Natural killer cell (primary cell): Measurements from ENCODE around the gene MDK. TPM values are rescaled to one million over a fixed set of nuclear protein-coding genes. Genes with fewer than 3 reads are reported as not detected.

Experiments used
- ATAC-seq, 3 donors: fragments of 150-1000 bp in 2 of 3; fragments of 200-7000 bp in 1 of 3; cut with Tn5 transposase; 1 replicate in 1 of 3; 2 replicates in 2 of 3; pipeline ENCODE4 v1.10.0; 2021; ENCODE audit warnings: mild to moderate bottlenecking in 2 of 3, moderate library complexity in 2 of 3
- DNase-seq, 2 donors: peaks; one replicate each; pipeline versions ENCODE4 v3.0.0 to v3.0.0-alpha.2; 2013 to 2021; ENCODE audit warnings: mixed read lengths in 1 of 2
- H3K27ac ChIP-seq: one replicate; pipeline ENCODE4 v1.5.1; 2013; ENCODE audit warnings: mild to moderate bottlenecking, low read length
- H3K27me3 ChIP-seq: one replicate; pipeline ENCODE4 v1.6.1; 2013; ENCODE audit warnings: low read length; ENCODE audit not compliant: control insufficient read depth, insufficient read depth
- H3K36me3 ChIP-seq: one replicate; pipeline ENCODE4 v1.6.1; 2013; ENCODE audit warnings: low read length; ENCODE audit not compliant: control insufficient read depth, insufficient read depth
- H3K4me1 ChIP-seq: one replicate; pipeline ENCODE4 v1.6.1; 2013; ENCODE audit warnings: low read length; ENCODE audit not compliant: control insufficient read depth, insufficient read depth
- H3K4me3 ChIP-seq: one replicate; pipeline ENCODE4 v1.5.1; 2013; ENCODE audit warnings: low read length
- H3K9me3 ChIP-seq: one replicate; pipeline ENCODE4 v1.6.1; 2013; ENCODE audit warnings: low read length; ENCODE audit not compliant: control insufficient read depth, insufficient read depth
- H3K27ac Mint-ChIP-seq, 2 donors: one replicate each; pipeline ENCODE4 v1.8.0; 2022; ENCODE audit warnings: mild to moderate bottlenecking in 2 of 2, mixed read lengths in 2 of 2, moderate library complexity in 1 of 2
- H3K27me3 Mint-ChIP-seq, 2 donors: one replicate each; pipeline ENCODE4 v1.8.0; 2022; ENCODE audit warnings: low read depth in 2 of 2, mixed read lengths in 2 of 2
- H3K36me3 Mint-ChIP-seq: one replicate; pipeline ENCODE4 v1.8.0; 2022; ENCODE audit warnings: mixed read lengths
- H3K4me1 Mint-ChIP-seq, 2 donors: one replicate each; pipeline ENCODE4 v1.8.0; 2022; ENCODE audit warnings: mixed read lengths in 2 of 2
- H3K4me3 Mint-ChIP-seq: one replicate; pipeline ENCODE4 v1.8.0; 2022; ENCODE audit warnings: mild to moderate bottlenecking, moderate library complexity, mixed read lengths
- H3K9me3 Mint-ChIP-seq, 2 donors: one replicate each; pipeline ENCODE4 v1.8.0; 2022; ENCODE audit warnings: mixed read lengths in 2 of 2
- WGBS: methylation state at CpG from one replicate; pipeline ENCODE4 v1.1.7; 2013; ENCODE audit warnings: missing lambda C conversion rate; ENCODE audit not compliant: insufficient coverage; 5-methylcytosine and 5-hydroxymethylcytosine counted together
- intact Hi-C: fragments of 100-400 bp; cut with micrococcal nuclease; formaldehyde crosslinking; loops from one replicate; pipeline ENCODE4 v1.14.2; 2022
- total RNA-seq, 4 donors: library from RNA; stranded (reverse); fragments of 120-200 nt in 1 of 4; gene quantifications; one replicate each; pipeline versions ENCODE4 v1.2.3 to v1.2.4, GENCODE V29; 2013 to 2022
- TF ChIP-seq, protein P1 (sequence below): fragments of 200-600 bp; IDR thresholded peaks from one replicate; pipeline ENCODE4 v1.8.0; 2022; ENCODE audit warnings: antibody characterized with exemption

MDK gene
- total RNA-seq, 3 donors from 2014 or later (not counting 1 experiment from before 2014, with no cell fraction given): 4.5 to 10.6 (median 6.3) TPM

DNA sequence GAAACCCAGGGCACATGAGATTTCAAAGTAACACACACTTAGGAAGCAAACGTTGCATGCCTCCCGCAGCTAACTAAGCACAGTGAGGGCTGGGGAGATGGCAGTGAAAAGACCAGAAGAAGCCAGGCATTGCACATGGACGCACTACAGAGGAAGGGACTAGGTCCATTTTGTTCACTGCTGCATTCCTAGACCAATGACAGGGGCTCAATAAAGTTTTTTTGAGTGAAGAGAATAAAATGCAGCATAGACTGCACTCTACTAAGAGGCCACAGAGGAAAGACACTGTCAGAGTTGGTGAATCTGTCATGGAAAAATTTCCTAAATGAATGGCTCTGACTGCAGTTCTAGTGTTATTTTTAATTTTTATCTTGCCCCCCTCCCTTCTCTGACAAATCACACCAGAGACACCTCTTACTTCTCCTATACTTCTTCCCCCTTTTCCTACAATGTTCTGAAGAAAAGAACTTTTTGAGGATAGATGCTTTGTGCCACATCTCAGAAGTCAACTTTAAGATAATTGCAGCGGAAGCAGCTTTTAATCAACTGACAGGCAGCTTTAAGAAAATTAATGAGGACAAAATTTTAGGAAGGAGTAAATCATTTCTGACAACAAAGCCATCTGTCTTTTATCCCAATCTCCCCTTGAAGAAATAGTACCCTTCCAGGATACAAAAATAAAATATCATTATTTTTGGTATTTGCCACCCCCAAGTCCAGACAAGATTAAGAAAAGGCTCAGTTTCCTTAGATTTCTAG, 44.9 kb downstream of the MDK start:
- Histone ChIP-seq H3K4me3 (no peak overlapping the region), H3K27me3 (no peaks in the 10 kb centered on the region), H3K27ac (no peak overlapping the region), H3K4me1 (no peaks in the 10 kb centered on the region), H3K9me3 (no peaks in the 10 kb centered on the region), H3K36me3 (peaks cover 24% of the 10 kb centered on the region)
- no peak overlapping the region for H3K27ac Mint-ChIP-seq
- H3K36me3 Mint-ChIP-seq: peaks cover 6% of the 10 kb centered on the region
- 98% methylated on average over 4 of the region's 4 CpGs for WGBS
- ATAC-seq: no peak
- intact Hi-C loops: no loop called here
- peaks cover 0 to 10% of the 10 kb centered on the region in 2 donors for H3K4me1 Mint-ChIP-seq
- TF ChIP-seq, protein P1, sequence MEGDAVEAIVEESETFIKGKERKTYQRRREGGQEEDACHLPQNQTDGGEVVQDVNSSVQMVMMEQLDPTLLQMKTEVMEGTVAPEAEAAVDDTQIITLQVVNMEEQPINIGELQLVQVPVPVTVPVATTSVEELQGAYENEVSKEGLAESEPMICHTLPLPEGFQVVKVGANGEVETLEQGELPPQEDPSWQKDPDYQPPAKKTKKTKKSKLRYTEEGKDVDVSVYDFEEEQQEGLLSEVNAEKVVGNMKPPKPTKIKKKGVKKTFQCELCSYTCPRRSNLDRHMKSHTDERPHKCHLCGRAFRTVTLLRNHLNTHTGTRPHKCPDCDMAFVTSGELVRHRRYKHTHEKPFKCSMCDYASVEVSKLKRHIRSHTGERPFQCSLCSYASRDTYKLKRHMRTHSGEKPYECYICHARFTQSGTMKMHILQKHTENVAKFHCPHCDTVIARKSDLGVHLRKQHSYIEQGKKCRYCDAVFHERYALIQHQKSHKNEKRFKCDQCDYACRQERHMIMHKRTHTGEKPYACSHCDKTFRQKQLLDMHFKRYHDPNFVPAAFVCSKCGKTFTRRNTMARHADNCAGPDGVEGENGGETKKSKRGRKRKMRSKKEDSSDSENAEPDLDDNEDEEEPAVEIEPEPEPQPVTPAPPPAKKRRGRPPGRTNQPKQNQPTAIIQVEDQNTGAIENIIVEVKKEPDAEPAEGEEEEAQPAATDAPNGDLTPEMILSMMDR: no peak
- H3K27me3 Mint-ChIP-seq: no peaks in the 10 kb centered on the region
- H3K4me3 Mint-ChIP-seq: no peak overlapping the region
- no peak for DNase-seq
- no peaks in the 10 kb centered on the region for H3K9me3 Mint-ChIP-seq

DNA sequence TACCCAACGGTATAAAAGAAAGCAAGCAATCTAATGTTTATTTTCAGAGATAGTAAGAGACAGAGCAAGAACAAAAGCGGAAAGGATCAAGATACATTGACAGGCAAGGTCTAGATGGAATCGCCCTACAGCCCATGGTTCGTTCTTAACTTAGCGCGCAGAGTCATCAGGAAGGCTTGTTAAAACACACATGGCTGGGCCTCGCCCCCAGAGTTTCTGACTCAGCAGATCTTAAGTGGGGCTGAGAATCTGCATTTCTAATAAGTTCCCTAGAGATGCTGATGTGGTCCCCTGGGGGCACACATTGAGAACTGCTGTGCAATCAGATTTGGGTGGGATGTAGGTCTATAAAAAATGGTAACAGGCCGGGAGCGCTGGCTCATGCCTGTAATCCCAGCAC, 45.9 kb downstream of the MDK start:
- Histone ChIP-seq H3K36me3 (peaks cover 27% of the 10 kb centered on the region), H3K27me3 (no peaks in the 10 kb centered on the region), H3K4me3 (no peak overlapping the region), H3K4me1 (no peaks in the 10 kb centered on the region), H3K27ac (no peak overlapping the region), H3K9me3 (no peaks in the 10 kb centered on the region)
- H3K4me3 Mint-ChIP-seq: no peak overlapping the region
- DNase-seq (no peak), ATAC-seq (no peak)
- 98% methylated on average over 9 of the region's 9 CpGs for WGBS
- no peaks in the 10 kb centered on the region for H3K36me3 Mint-ChIP-seq
- TF ChIP-seq, protein P1: no peak
- H3K4me1 Mint-ChIP-seq: peaks cover 0 to 14% of the 10 kb centered on the region in 2 donors
- no peaks in the 10 kb centered on the region for H3K27me3 Mint-ChIP-seq
- no peaks in the 10 kb centered on the region for H3K9me3 Mint-ChIP-seq
- intact Hi-C loops: no loop called here
- no peak overlapping the region for H3K27ac Mint-ChIP-seq

DNA sequence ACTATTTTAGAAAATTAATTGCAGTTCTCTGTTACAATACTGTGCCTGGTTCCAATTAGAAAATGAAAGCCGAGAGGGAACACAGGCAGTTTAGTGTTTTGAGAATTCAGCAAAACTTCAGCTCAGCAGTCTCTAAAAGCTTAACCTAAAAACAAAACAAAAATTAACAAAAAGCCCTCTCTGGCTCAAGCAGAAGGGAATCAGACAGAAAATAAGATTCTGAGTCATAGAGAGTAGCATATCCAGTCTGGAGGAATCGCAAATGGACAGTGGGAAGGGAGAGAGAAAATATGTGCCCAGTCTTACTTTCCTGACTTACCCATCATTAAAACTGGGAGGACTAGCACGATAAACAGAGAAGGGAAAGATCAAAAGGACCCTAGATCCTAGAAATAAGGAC, 48.2 kb downstream of the MDK start:
- H3K4me3 ChIP-seq: no peak overlapping the region
- Mint-ChIP-seq H3K36me3 (no peaks in the 10 kb centered on the region), H3K4me3 (no peak overlapping the region), H3K9me3 (no peaks in the 10 kb centered on the region), H3K27me3 (no peaks in the 10 kb centered on the region), H3K4me1 (peaks cover 0 to 20% of the 10 kb centered on the region in 2 donors), H3K27ac (no peak overlapping the region)
- H3K9me3 ChIP-seq: no peaks in the 10 kb centered on the region
- TF ChIP-seq, protein P1: no peak
- DNase-seq (no peak), ATAC-seq (no peak)
- intact Hi-C loops: no loop called here
- no peaks in the 10 kb centered on the region for H3K27me3 ChIP-seq
- H3K4me1 ChIP-seq: no peaks in the 10 kb centered on the region
- no peak overlapping the region for H3K27ac ChIP-seq
- peaks cover 40% of the 10 kb centered on the region for H3K36me3 ChIP-seq
- WGBS: 100% methylated on average over 1 of the region's 3 CpGs

DNA sequence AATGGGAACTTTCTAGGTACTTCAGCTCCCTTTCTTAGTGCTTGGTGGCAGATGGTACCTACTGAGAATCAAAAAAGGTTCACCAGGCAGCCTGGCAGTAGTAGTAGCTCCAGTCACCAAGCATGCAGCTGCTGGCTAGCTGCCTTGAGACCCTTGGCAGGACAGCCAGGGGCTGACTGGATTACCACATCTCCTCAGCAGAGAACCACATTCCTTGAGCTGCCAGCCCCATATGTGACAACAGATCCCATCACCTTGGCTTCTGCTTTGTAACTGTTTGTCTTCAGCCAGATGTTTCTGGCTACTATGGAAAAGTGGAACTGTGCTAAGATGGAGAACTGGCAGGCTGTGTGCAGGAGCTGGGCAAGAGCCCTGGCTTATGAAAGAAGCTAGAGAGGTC, 49.7 kb downstream of the MDK start:
- Mint-ChIP-seq H3K27ac (no peak overlapping the region), H3K9me3 (no peaks in the 10 kb centered on the region), H3K27me3 (no peaks in the 10 kb centered on the region), H3K4me1 (peaks cover 0 to 22% of the 10 kb centered on the region in 2 donors), H3K36me3 (no peaks in the 10 kb centered on the region), H3K4me3 (no peak overlapping the region)
- no peaks in the 10 kb centered on the region for H3K4me1 ChIP-seq
- H3K27ac ChIP-seq: no peak overlapping the region
- H3K36me3 ChIP-seq: peaks cover 38% of the 10 kb centered on the region
- no peak for ATAC-seq
- intact Hi-C loops: no loop called here
- TF ChIP-seq, protein P1: no peak
- no peak for DNase-seq
- no peaks in the 10 kb centered on the region for H3K9me3 ChIP-seq
- H3K27me3 ChIP-seq: no peaks in the 10 kb centered on the region
- H3K4me3 ChIP-seq: no peak overlapping the region
